ENCODE results near the gene ACTG2. TPM values are rescaled to one million over a fixed set of nuclear protein-coding genes. Genes with fewer than 3 reads are reported as not detected.

Gene ACTG2
- total RNA-seq (2021): 1.4 and 1.5 TPM in 2 replicates
- long read RNA-seq, transcript ACTG2-201 (9 exons, 1,530 nt): major isoform, 5 of 5 reads
- long read RNA-seq, partial matches to known transcripts: 0 of 5 reads
- long read RNA-seq, other reads (novel, unspliced or antisense): 0 of 5 reads

DNA sequence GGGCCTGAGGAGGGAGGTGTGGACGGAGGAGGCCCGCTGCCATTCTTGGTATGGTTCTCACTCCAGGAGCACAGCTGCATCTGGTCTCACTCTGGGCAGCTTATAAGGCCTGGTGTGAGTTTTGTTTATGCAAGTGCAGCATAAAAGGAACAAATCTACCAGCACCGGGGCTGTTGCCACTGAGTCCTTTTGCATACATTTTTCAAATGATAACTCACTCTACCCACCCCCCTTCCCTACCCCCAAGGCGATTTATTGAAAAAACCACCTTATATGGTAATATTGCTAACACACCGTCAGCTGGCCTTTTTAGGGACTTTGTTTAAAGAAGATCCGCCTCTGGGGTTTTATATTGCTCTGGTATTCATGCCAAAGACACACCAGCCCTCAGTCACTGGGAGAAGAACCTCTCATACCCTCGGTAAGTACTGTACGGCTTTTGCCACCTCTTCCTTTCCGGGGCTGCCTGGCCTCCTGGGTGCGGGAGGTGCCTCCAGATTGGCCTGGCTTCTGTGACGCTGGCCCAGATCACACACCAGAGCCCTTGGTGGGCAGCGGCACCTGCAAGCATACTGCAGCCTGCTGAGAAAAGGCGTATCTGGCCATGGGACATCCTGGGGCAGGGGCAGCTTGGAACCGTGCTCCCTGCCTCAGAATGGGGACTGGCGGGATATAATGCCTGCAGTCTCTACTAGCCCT is at the start of gene ACTG2:
Gene ACTG2 (plus strand): TSS at position 378 of the 699 bp plus-strand sequence. CDS start 8,304 bp downstream, outside the sequence.
- Histone ChIP-seq H2BK12ac (ENCODE audit: insufficient read length, low read depth, low read length) (no peak within 1 kb of the TSS), H3K4me1 (ENCODE audit: insufficient read depth, low read length) (no peaks in the 10 kb centered on the region), H2BK20ac (ENCODE audit: low read depth, low read length, poor library complexity, severe bottlenecking) (no peak within 1 kb of the TSS), H3K14ac (ENCODE audit: insufficient read depth, low read length) (no peak within 1 kb of the TSS), H4K20me1 (ENCODE audit: control insufficient read depth, insufficient read depth, insufficient read length) (no peaks in the 10 kb centered on the region), H3K4ac (ENCODE audit: low read depth, low read length) (no peak within 1 kb of the TSS), H3K23ac (ENCODE audit: insufficient read length, low read depth, low read length) (no peak within 1 kb of the TSS), H3K27me3 (ENCODE audit: insufficient read depth, low read length) (no peaks in the 10 kb centered on the region), H3K27ac (ENCODE audit: insufficient read length, low read depth, low read length) (no peak within 1 kb of the TSS), H2BK120ac (ENCODE audit: low read depth, low read length, poor library complexity, severe bottlenecking) (no peak within 1 kb of the TSS), H3K4me2 (ENCODE audit: insufficient read depth, insufficient read length, low read length) (no peak within 1 kb of the TSS), H3K56ac (ENCODE audit: insufficient read length, low read depth, low read length) (no peak within 1 kb of the TSS), H3T11ph (ENCODE audit: low read length) (no peak within 1 kb of the TSS), H3K23me2 (ENCODE audit: insufficient read length, low read depth, low read length, poor library complexity, severe bottlenecking) (no peaks in the 10 kb centered on the region), H3K79me2 (ENCODE audit: insufficient read depth, low read length) (no peaks in the 10 kb centered on the region), H3K9ac (ENCODE audit: extremely low read depth, insufficient read length, low read length) (no peak within 1 kb of the TSS), H3K18ac (ENCODE audit: insufficient read length, low read depth, low read length) (peak within 1 kb of the TSS; percentile 32), H4K5ac (ENCODE audit: insufficient read length, low read depth, low read length) (no peak within 1 kb of the TSS), H2AK5ac (ENCODE audit: insufficient read length, low read length) (no peak within 1 kb of the TSS), H4K91ac (ENCODE audit: insufficient read length, low read depth, low read length) (no peak within 1 kb of the TSS), H4K8ac (replicated peaks; ENCODE audit: insufficient read length, low read depth, low read length) (no peak within 1 kb of the TSS), H3K79me1 (ENCODE audit: insufficient read depth, low read depth, low read length, poor library complexity, severe bottlenecking) (no peaks in the 10 kb centered on the region), H2BK5ac (ENCODE audit: insufficient read length, low read length) (no peak within 1 kb of the TSS), H3K9me3 (ENCODE audit: control insufficient read depth, low read depth, low read length) (no peaks in the 10 kb centered on the region), H2BK15ac (ENCODE audit: low read depth, low read length) (no peak within 1 kb of the TSS), H2AFZ (ENCODE audit: low read length) (no peak within 1 kb of the TSS)
- H3K4me1 Mint-ChIP-seq: peaks cover 8 to 10% of the 10 kb centered on the region in 2 experiments; a peak in 3 of 4 replicates
- WGBS (ENCODE audit: extremely low coverage, insufficient read length, low lambda C conversion rate): no CpG with 5 or more reads among the region's 15 CpGs
- TF ChIP-seq, protein P1, sequence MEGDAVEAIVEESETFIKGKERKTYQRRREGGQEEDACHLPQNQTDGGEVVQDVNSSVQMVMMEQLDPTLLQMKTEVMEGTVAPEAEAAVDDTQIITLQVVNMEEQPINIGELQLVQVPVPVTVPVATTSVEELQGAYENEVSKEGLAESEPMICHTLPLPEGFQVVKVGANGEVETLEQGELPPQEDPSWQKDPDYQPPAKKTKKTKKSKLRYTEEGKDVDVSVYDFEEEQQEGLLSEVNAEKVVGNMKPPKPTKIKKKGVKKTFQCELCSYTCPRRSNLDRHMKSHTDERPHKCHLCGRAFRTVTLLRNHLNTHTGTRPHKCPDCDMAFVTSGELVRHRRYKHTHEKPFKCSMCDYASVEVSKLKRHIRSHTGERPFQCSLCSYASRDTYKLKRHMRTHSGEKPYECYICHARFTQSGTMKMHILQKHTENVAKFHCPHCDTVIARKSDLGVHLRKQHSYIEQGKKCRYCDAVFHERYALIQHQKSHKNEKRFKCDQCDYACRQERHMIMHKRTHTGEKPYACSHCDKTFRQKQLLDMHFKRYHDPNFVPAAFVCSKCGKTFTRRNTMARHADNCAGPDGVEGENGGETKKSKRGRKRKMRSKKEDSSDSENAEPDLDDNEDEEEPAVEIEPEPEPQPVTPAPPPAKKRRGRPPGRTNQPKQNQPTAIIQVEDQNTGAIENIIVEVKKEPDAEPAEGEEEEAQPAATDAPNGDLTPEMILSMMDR (conservative IDR thresholded peaks at IDR 0.05): no peak
- no peaks in the 10 kb centered on the region for H3K9me3 Mint-ChIP-seq
- DNase-seq: no peak
- peak within 1 kb of the TSS in 1 of 3 experiments; percentile 61; a peak in 4 of 7 replicates for H3K27ac Mint-ChIP-seq
- H3K36me3 Mint-ChIP-seq (ENCODE audit: insufficient read depth in 1 of 3, low read depth in 3 of 3): no peaks in the 10 kb centered on the region
- H3K4me3 Mint-ChIP-seq: no peak within 1 kb of the TSS
- peaks cover 2% of the 10 kb centered on the region; the same call in 1 of the 2 replicates for H3K27me3 Mint-ChIP-seq (ENCODE audit: low read depth)

Measured in H9 (cell line).